Fibroblast of skin of right quadriceps (primary cell): ENCODE measurements around the gene L3MBTL4.

Source experiments
- DNase-seq: peaks from one replicate; pipeline ENCODE4 v3.0.0-alpha.2; 2013

The L3MBTL4 gene

DNA sequence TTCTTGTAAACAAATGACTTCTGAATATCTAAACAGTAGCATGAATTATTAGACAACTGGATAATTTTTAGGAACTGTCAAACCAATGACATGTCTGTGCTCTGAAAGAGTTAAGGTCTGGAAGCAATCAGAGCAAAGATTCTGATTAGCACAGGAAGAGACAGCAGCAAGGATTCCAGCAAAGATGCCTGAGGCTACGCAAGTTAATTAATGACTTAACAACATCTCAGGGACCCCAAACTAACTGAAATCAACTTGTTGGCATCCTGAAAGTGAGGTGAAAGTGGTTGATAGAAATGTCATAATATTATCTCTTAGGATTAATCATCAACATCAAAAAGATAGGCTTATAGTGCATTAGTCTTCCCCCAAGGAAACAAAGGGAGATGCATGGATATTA is 396.0 kb downstream of the L3MBTL4 start:
- DNase-seq: no peak

GRCh38 chr18:6017171-6017570 is 397.5 kb downstream of the L3MBTL4 start:
- no peak for DNase-seq

- peak; percentile 7 for DNase-seq
These were observed 399.3 kb downstream of the L3MBTL4 start for GRCh38 chr18:6015364-6015763.

GRCh38 chr18:6013171-6013810 is 401.4 kb downstream of the L3MBTL4 start:
- DNase-seq: peak; percentile 24

DNA sequence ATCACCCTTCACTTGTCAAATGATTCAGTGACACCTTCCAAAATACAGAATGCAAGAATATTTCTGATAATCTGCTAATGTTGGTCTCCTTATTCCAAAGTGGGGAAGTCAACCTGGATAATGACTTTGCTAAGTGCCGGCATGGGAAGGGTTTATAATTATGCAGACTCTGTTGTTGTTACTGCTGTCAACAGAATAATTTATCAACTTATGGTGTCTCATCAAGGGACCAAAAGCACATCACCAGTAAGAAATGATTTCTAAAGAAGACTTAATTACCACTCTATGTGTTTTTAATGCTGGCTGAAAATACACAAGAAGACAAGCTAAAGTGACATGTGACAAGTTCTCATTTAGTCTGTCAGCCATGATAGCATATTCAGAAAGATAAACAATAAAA is 403.8 kb downstream of the L3MBTL4 start:
- DNase-seq: no peak

DNA sequence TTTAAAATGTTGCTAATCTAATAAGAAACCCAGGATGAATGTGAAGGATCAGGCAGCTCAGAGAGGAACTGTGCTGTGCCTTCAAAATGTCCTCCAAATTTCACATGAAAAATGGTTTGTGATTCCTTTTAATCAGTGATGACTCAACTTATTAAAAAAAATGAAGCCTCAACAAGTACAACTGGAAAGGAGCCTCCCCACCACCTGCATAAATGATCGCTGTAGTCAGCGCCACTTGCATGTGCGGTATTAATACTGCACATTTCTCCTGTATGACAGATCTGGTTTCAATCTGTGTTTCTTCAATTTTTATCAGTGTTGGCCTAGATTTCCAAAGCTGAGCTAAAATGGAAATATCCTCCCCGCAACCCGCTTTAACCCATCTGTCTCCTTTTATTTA is 404.4 kb downstream of the L3MBTL4 start:
- DNase-seq: peak; percentile 11

DNA sequence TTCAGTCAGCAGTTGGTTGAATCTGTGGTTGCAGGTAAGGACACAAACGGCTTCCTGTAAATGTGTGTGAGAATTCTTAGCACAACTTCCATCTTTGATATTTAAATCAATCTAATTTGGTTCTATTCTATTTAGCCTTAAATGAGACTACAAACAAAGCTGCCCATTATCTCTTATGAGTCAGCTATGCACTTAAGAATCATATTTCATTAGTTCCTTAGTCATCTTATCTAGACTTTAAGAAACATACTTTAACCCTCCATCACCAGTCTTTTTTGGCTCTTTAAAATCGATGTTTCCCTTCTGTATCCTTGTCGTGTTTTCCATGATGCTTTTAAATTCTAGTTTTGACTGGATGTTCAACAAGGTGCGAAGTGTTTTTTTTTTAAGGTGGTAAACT is 405.0 kb downstream of the L3MBTL4 start:
- peak; percentile 32 for DNase-seq

- DNase-seq: no peak
These were observed 410.0 kb downstream of the L3MBTL4 start for GRCh38 chr18:6004683-6005082.

- DNase-seq: no peak
These were observed 410.6 kb downstream of the L3MBTL4 start for GRCh38 chr18:6004119-6004518.

GRCh38 chr18:6001867-6002266 is 412.8 kb downstream of the L3MBTL4 start:
- DNase-seq: peak; percentile 34

- no peak for DNase-seq
These were observed 415.8 kb downstream of the L3MBTL4 start for GRCh38 chr18:5998907-5999306.

DNA sequence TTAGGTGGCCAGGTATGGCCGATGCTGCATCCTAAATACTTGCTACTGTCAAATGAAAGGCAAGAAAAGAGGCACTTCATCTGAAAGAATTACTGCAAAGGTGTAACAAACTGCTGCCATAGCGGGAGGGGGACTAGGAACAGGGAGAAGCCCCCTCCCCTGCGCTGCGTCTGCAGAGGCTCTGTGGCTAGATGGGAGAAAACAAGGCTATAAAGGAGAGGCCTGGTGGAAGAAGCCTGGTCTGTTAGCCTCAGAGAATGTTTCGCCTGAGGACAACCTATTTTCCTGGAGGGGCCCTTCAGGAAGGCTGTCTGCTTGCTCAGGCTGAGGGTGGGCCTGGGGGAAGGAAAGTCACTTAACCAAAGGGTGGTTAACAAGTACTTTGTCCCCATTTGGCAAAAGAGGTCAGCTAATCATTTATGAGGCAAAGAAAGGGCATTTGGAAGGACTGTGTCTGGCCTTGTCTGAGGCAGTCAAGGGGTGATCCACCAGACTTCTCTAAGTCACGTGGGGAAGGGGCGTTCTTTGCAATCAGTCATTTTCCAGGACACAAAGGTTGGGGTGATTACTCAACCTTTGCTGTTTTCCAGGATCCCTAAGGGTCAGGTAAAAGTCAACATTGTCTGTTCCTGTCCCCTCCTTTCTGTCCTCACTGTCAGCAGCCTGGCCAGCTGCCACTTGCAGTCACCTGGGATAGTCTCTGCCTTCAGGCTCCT is 416.4 kb downstream of the L3MBTL4 start:
- no peak for DNase-seq

GRCh38 chr18:5997361-5997760 is 417.4 kb downstream of the L3MBTL4 start:
- no peak for DNase-seq

DNA sequence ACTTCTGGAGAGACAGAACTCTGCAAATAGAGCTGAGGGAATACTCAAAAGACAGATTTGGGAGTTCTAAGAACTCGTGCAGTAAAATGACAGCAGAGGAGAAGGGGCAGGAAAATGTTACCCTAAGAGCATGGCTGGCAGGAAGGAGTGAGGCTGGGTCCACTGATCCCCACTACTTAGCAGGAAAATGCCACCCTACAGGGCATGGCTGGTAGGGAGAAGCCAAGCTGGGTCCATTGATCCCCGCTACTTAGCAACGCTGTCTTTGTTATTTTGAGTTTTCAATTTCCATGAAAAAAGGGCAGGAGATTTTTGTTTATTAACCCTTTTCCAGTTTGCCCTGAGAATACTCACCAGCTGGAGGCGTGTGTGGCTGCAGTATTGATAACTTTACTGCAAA is 419.1 kb downstream of the L3MBTL4 start:
- no peak for DNase-seq

DNA sequence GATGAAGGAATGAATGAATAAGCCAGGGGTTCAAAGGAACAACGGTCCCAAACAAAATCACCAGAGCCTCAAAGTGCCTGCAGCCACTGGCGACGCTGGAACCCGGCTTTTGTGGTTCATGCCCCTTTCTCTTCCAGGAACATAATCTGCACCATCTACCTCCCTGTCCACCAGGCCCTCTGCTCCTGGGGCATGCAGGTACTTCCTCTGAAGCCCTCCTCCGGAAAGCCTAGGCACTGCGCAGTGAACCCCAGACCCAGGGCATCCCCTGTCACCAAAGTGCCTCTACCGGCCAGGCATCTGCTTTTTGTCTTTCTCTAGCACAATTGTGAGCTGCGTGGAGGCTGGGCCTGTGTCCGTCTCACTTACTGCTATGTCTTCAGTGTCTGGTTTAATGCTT is 420.8 kb downstream of the L3MBTL4 start:
- DNase-seq: no peak

- DNase-seq: no peak
These were observed 422.3 kb downstream of the L3MBTL4 start for GRCh38 chr18:5992381-5992780.

GRCh38 chr18:5987249-5987648 is 427.5 kb downstream of the L3MBTL4 start:
- DNase-seq: no peak

- DNase-seq: no peak
These were observed 428.3 kb downstream of the L3MBTL4 start for GRCh38 chr18:5986257-5986931.

DNA sequence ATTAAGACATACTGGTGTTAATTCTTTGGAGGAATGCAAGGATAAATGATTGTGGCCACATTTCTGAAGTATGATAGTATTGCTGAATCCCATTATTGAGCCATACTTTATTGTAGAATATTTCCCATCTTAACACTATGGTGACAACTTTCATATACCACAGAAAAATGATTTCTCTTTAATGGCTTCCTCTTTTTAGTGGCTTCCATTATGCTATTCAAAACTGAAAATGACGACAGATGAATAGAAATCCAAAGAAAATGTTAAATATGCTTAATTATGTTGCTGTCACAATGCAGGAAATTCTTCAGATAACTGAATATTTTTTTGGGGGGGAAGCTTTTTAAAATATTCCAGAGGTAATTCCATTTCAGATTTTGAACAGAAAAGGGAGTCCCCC is 430.5 kb downstream of the L3MBTL4 start:
- peak; percentile 3 for DNase-seq

DNA sequence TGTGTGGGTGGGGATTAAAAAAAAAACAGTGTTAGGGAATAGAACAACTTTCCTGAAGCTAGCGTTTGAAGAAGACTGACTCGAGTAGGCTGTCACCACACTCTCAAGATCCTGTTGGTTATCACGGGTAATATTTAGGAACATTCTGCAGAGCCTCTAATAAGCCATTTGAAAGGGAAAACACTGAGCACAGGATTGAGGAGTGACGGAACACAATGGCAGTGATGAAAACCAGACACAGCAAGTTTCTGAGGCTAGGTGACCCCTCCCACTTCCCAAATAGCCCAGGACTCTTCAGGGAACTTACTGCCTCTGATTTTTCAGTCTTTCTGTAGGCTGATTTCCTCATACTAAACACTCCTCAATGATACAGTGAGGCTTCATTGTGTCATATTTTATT is 431.2 kb downstream of the L3MBTL4 start:
- DNase-seq: no peak

DNA sequence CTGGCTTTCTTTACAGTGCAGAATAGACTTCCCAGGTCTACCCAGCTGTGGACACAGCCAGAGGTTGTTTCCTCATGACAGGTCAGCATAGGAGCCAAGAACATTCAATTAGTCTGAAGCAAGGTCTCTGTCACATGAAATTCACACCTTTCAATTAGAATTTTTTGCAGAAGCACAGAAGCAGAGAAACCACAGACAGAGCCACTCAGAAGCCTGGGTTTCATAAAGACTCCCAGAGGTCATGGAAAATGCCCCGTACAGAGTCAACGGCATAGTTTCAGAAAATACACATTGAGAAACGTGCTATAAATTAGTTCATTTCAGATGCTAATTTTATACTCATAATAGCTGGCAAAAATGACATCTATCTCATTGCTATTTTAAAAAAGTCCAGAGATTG is 432.4 kb downstream of the L3MBTL4 start:
- DNase-seq: no peak

DNA sequence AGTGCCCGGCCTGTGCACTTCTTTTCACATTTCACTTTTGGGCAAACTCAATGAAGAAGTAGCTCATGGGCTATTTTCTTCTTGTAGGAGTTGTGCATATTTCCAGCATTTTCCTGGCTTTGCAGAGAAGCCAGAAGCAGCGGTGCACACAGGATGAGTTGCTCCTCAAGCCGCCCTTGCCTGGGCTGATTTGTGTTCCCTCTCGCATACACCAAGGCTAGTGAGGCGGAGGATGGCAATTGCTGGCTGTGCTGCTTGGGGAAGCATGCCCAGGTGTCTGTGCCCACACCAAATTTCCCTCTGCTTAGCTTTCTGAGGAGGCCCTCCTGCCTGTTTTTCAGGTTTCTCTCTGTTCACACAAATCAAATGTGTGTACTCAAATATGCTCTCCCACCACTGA is 434.0 kb downstream of the L3MBTL4 start:
- no peak for DNase-seq

DNA sequence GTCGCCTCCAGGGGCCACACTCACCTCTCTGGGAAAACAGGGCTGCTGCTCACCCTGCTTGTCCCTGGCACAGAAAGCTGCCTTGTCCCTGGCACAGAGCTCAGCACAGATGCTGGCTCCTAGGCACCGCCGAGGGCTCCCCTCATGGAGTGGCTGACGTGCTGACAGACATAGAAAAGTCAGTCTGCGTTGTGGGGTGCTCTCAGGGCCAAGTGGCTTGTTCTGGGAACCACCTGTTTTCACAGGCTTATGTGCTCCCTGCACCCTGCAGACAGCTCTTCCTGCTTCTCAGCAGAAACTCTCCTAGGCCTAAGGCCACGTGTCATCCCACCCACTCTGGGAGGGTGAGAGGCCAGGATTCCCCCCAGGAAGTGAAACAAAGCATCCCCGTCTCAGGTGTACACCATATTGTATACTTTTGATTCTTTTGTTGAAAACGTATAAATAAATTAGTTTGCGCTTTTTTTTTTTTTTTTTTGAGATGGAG is 434.7 kb downstream of the L3MBTL4 start:
- DNase-seq: no peak
